Endometrium (tissue), 2 donors: ENCODE results near the gene PNPLA4.

Source experiments
- FAIRE-seq: peaks from 2 replicates; lab custom pipeline; 2012; peaks lifted over from hg19 to GRCh38; lab: Jason Lieb, UNC
- donor health status: control.
- donor health status: control.

The PNPLA4 gene

GRCh38 chrX:7852166-7852565 lies 75.0 kb downstream of the PNPLA4 start:
- no peak for FAIRE-seq
